Putamen (tissue), 1 donor: Measurements from ENCODE around the gene NXPH1.
A peak's percentile ranks its signal among the peaks of the same experiment; 100 is the strongest.

Experiments
- DNase-seq: peaks from one replicate; pipeline ENCODE4 v3.0.0-alpha.2; 2016; ENCODE audit warnings: low spot score

Gene NXPH1

GRCh38 chr7:8433477-8434289 is at the start of gene NXPH1:
TSS of gene NXPH1 (plus strand) at chr7:8433609.
- no peak for DNase-seq

DNA sequence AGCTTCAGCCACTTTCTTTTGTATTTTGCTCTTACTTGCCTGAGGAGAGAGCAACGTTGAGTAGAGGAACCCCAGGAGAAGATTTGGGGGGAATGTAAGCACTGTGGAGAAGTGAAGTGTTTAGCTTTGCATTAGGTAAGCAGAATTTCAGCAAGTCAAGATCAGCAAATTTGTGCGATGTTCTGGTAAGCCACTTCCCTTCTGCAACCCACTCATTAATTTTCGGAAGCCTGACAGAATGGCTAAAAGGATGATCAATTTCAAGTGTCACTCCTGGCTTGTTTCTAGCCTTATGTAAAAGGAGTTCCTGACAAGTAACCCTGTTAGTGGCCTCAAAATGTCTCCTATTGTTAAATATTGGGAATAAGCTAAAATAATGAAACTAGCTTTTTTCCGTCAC is 48.5 kb upstream of the NXPH1 start:
- no peak for DNase-seq

DNA sequence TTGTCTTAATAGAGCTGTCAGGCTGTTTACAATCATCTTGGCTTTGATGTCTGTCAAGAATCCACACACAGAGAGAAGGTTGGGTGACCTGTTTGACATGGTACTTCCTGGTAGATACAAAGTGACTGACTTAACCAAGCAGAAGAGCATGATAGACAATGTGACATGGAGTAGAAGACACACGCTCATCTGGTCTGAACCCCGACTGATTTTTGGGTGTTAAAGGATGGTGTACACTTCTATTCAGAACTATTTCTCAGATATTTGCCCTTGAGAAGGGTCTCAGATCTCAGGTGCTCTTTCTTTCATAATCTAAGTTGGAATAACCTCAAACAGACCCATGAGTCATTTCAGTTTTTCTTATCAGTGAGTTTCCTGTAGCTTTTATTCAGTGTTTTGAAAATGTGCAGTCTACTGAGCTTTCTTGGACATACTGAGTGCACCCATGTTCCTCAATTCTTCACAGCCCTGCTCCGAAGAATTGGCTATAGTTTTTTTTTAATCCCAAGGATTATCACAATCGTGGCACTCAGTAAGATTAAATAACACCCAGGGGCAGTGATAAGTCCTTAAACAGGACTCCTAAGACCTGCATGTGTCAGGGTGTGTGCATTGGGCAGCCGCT is 46.4 kb upstream of the NXPH1 start:
- no peak for DNase-seq

GRCh38 chr7:8387551-8388256 is 45.7 kb upstream of the NXPH1 start:
- peak; percentile 90 for DNase-seq

- no peak for DNase-seq
Measured at GRCh38 chr7:8388257-8388625, 45.2 kb upstream of the NXPH1 start.

DNA sequence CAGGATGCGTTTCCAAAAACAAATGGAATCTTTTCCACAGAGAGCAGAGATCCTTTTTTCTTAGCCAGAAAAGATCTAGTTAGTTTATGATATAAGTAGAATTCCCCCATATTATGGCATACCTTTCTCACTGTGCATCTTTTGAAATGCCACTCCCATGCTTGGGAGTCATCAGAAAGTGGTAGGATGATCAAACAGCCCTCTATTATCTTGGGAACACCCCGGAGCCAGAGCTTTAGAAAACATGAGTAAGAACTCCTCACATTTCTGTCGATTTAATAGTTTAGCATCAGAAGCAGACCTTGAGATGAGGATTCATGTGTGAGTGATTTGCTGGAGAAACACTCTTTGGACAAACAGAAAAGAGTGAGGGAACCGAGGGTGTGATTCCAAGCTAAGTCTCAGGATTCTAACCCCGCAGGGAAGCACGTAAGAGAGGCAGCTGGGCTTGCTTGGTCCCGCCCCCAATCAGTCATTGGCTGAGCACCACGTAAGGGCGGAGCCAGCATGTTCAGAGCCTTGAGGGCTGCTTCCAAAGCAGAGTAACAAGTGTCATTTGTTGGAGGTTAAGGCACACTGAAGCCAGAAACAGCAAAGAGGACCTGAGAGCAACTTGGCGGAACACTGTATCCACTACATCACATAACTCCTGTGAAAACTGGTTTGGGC is 43.7 kb upstream of the NXPH1 start:
- peak; percentile 93 for DNase-seq

- no peak for DNase-seq
Measured at GRCh38 chr7:8390262-8390626, 43.2 kb upstream of the NXPH1 start.

GRCh38 chr7:8391353-8392062 is 41.9 kb upstream of the NXPH1 start:
- no peak for DNase-seq

DNA sequence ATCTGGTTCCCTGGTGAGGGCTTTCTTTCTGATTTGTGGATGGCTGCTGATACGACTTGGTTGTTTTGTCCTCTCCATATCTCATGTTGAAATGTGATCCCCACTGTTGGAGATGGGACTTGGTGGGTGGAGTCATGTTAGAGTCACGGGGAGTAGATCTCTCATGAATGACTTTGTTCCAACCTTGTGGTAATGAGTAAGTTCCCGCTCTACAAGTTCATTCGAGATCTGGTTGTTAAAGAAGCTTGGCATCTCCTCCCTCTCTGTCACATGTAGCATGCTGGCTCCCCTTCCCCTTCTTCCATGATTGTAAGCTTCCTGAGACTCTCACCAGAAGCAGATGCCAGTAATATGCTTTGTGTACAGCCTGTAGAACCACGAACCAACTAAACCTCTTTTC is 37.1 kb upstream of the NXPH1 start:
- DNase-seq: no peak

DNA sequence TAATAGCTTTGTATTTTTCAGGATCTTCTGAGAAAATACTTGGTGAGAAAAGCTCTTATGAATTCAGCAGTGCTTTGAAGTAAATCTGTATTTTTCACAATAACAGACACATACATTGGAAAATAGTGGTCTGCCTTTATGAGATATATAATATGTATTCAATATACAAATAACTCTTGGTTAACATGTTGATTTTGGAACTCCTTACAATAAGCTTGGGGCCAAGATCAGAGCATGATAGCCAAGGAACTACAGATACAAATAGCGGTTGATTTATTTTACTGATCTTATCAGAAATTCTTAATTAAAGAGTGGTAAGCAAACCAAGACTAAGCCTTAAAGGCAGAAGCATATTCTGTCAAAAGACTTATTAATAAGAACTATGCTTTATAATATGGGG is 24.5 kb upstream of the NXPH1 start:
- DNase-seq: no peak

- no peak for DNase-seq
Measured at GRCh38 chr7:8411103-8411502, 22.3 kb upstream of the NXPH1 start.

DNA sequence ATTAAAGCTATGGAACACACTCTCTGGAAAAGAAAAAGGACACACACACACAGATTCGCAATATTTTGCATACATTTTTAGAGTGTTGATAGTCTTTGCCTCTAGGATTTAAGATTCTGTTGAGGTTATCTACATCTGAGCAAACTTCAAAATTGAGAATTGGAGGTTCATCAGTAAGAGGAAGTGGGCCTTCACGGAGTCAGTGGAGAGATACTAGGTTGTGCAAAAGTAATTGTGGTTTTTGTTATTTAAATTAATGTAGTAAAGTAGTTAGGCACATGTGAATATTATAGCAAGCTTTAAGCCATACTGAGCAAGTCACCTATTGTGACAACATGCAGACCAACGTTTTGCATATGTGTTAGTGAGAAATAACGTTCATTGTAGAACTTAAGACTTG is 19.8 kb upstream of the NXPH1 start:
- DNase-seq: no peak

GRCh38 chr7:8418629-8419245 is 14.7 kb upstream of the NXPH1 start:
- peak; percentile 56 for DNase-seq

DNA sequence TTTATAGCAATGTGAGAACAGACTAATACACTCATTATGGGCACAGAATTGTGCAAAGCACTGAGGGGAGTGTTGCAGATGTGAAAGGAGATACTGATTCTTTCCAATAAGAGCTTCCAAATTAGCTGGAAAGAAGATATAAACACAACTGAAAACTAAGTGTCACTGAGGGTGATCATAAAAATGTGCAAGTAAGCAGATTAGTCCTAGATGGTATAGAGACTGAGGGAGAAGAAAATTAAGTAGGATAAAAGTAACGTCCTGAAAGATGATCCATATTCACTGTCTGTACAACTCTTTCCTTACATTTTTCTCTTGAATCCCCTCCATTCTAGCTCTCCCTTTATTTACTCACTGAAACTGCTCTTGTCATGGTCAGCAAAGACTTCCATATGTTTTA is 11.2 kb upstream of the NXPH1 start:
- DNase-seq: no peak

DNA sequence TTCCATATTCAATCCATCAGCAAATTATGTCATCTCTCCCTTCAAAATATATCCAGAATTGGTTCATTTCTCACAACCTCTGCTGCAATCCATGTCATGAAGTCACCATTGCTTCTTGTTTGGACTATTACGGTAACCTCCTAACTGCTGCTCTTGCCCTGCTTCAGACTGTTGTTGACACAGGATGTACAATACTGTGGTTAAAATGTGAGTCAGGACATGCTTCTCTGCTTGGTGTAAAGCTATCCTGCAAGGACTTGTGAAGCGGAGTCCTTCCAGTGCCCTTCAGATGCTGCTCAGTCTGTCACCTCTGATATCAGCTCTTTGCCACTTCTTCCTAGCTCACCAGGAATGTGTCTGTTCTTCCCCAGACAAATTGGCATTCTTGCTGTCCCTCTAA is 10.4 kb upstream of the NXPH1 start:
- no peak for DNase-seq

GRCh38 chr7:8425223-8425622 is 8.2 kb upstream of the NXPH1 start:
- DNase-seq: no peak

- no peak for DNase-seq
Measured at GRCh38 chr7:8430643-8431042, 2.8 kb upstream of the NXPH1 start.

- no peak for DNase-seq
Measured at GRCh38 chr7:8434290-8435002, 1.0 kb downstream of the NXPH1 start.

GRCh38 chr7:8435095-8435494 is 1.7 kb downstream of the NXPH1 start:
- DNase-seq: no peak

GRCh38 chr7:8435590-8436545 is 2.5 kb downstream of the NXPH1 start:
- no peak for DNase-seq
